Stimulated activated CD8-positive, alpha-beta memory T cell treated with anti-CD3 and anti-CD28 coated beads, Interleukin-4, amount 100 ng/mL, for 4 hours (primary cell): ENCODE measurements around the gene TRERF1.
"Not testable (repeated sequence)": the region's sequence is repeated elsewhere in the genome, so short reads cannot be mapped to it uniquely, and the experiment has no call there.

Source experiments
- DNase-seq, 2 donors: peaks; one replicate each; pipeline ENCODE4 v3.0.0-alpha.2; 2020; ENCODE audit warnings: low read depth in 2 of 2, low spot score in 1 of 2

The TRERF1 gene

GRCh38 chr6:42341221-42341620, 110.5 kb downstream of the TRERF1 start:
- DNase-seq = no peak

- DNase-seq = no peak
Measured at GRCh38 chr6:42340511-42340910, 111.2 kb downstream of the TRERF1 start.

DNA sequence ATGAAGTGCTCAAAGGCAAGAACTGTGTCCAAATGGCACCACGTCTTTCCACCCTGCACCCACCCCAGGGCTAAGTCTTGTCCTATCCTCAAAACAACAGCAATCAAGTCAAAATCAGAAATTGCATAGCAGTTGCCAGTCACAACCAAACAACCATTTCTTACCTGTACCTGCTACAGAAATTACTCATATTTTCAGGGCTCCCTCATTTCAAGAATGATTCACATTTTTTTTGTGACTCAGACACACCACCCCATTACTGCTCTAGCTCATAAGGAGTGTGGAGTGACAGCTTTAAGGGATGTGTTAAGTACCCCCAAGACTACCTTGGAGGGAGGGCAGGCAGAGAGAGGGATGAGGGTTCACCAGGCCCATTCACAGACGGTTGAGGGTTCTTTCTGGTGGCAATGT, 111.7 kb downstream of the TRERF1 start:
- DNase-seq = no peak

- DNase-seq = no peak
Measured at GRCh38 chr6:42338744-42339222, 112.9 kb downstream of the TRERF1 start.

- DNase-seq = no peak
Measured at GRCh38 chr6:42337985-42338743, 113.6 kb downstream of the TRERF1 start.

DNA sequence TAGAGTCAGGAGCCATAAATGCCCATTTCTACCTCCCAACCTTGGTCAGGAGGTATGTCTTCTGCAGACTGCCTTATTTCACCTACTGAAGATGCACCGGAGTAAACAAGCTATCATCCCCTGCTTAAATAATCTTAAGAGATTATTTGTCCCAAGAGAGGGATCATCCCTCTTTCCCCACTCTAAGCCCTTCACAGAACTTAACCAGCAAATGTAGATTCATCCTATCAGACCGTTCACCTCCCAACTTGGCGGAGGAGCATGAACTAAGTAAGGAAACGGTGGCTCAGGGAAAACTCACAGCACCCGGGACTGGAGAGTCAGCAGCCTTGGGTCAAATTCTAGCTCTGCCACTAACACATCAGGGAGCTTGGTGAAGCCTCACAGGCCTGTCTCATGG, 115.3 kb downstream of the TRERF1 start:
- no peak for DNase-seq

DNA sequence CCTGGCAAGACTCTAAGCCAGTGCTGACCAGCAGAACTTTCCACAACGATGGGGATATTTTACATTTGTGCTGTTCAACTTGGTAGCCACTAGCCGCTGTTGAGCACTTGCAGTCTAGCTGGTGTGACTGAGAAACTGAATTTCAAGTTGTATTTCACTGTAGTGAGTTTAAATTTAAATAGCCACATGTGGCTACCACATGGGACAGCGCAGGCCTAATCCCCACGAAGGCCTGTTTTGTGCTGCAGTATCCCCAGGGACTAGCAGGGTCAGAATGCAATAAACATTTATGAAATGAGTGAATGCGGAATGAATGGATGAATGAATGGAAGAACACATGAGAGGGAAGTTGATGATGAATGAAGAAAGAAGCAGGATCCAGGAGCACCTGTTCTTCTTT, 115.8 kb downstream of the TRERF1 start:
- DNase-seq = no peak

GRCh38 chr6:42334870-42335269, 116.9 kb downstream of the TRERF1 start:
- DNase-seq = no peak

GRCh38 chr6:42333612-42334011, 118.1 kb downstream of the TRERF1 start:
- DNase-seq = no peak

GRCh38 chr6:42332916-42333315, 118.8 kb downstream of the TRERF1 start:
- DNase-seq = no peak

- DNase-seq = no peak
Measured at GRCh38 chr6:42331019-42331418, 120.7 kb downstream of the TRERF1 start.

DNA sequence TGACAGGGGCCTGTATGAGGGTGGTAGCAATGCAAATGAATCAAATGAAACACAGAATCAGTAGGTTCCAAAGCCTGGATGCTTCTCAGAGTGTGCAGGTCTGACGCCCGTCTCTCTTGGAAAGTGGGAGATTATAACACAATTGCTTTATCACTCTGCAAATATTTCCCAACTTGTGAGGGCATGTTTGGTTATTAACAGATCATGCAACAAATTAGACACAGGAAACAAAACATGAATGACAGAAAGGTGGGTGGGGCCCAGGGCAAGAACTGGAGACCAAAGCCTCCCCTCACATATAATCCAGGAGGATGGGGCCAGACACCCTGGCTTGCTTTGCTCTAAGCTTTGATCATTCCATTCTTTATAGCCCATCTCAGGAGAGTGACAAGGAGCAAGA, 125.5 kb downstream of the TRERF1 start:
- no peak for DNase-seq

- not testable (repeated sequence) for DNase-seq
Measured at GRCh38 chr6:42324656-42325324, 126.9 kb downstream of the TRERF1 start.

- DNase-seq = no peak
Measured at GRCh38 chr6:42322676-42323075, 129.1 kb downstream of the TRERF1 start.

DNA sequence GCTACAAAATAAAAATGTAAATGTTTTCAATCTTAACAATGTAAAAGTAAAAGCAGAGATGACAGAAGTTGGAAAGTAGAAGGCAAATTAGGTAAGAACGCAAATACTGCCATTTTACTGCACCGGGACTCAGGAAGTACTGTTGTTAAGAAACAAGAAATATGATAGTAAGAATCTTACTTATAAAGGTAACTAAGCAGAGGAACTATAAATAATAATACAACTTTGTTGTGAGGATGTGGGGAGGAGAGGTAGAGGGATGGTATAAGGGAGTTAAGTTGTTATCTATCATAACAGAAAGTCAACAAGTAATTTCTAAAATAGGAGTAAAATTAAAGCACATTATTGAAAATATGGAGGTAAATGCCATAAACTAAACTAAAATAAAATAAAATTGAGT, 129.8 kb downstream of the TRERF1 start:
- no peak for DNase-seq

DNA sequence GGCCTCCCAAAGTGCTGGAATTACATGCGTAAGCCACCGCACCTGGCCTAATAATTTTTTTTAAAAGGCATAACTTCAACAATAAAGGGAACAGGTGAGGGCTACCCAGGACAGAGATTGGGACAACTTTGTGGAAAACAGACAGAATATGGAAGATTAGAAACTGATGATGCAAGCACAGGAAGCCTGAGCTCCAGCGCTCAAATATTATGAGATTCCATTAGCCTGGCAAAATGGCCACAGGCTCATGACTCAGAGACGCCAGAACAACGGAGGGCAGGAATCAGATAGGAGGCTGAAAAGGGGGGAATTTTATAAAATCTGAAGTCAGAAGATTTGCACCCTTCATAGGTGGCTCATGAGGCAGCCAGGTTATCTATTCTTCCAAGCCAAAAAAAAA, 131.0 kb downstream of the TRERF1 start:
- no peak for DNase-seq

DNA sequence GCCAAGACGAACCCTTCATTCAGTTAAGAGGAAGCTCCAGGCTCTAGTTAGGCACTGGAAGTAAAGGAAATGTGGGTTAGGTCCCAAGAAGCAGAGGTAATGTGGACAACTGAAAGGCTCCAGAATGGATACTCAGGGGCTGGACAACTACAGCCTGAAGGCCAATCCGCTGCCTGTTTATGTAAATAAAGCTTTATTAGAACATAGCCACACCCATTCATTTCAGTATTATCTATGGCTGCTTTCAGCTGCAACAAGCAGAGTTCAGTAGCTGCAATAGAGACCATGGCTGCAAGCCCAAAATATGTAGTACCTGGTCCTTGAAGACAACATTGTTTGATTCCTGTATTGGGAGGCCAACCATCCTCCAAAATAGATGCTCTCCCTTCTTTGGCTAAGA, 133.2 kb downstream of the TRERF1 start:
- DNase-seq = no peak

DNA sequence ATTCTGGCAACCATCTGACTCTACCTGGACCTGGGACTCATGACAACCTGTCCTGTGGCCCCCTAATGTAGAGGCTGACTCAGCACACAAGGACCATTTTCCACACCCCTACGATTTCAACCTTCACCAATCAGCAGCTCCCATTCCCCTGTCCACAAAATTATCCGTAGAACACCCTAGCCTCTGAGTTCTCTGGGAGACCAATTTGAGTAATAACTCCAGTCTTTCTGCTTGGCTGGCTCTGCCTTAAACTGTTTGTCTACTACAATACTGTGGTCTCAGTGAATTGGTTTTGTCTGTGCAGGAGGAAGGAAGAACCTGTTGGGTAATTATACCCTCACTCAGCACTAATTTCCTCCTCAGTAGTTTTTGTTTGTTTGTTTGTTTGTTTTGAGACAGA, 134.7 kb downstream of the TRERF1 start:
- no peak for DNase-seq

- DNase-seq = no peak
Measured at GRCh38 chr6:42315991-42316970, 135.4 kb downstream of the TRERF1 start.

GRCh38 chr6:42315259-42315990, 136.3 kb downstream of the TRERF1 start:
- no peak for DNase-seq
